ENCODE results near the gene MPZL2.

GRCh38 chr11:118267486-118267885 is 3.4 kb upstream of the MPZL2 start:
- TF ChIP-seq, protein P1, sequence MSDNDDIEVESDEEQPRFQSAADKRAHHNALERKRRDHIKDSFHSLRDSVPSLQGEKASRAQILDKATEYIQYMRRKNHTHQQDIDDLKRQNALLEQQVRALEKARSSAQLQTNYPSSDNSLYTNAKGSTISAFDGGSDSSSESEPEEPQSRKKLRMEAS (CRISPR knock-in tag; IDR thresholded peaks at IDR 0.05): no peak
- TF ChIP-seq CTCF (IDR thresholded peaks at IDR 0.05): no peak
- no peak for TF ChIP-seq E2F4 (CRISPR knock-in tag; IDR thresholded peaks at IDR 0.05; ENCODE audit: borderline replicate concordance, low read depth)
- TF ChIP-seq MYBL2 (CRISPR knock-in tag; IDR thresholded peaks at IDR 0.05): no peak

Measured in WTC11 (cell line).